GM18861 (cell line): ENCODE data around the gene PGPEP1.
A peak's percentile ranks its signal among the peaks of the same experiment; 100 is the strongest.

Experiments
- ATAC-seq: cut with Tn5 transposase; IDR thresholded peaks from one replicate; pipeline ENCODE4 v1.9.1; 2021; ENCODE audit not compliant: unreplicated experiment

PGPEP1 gene

DNA sequence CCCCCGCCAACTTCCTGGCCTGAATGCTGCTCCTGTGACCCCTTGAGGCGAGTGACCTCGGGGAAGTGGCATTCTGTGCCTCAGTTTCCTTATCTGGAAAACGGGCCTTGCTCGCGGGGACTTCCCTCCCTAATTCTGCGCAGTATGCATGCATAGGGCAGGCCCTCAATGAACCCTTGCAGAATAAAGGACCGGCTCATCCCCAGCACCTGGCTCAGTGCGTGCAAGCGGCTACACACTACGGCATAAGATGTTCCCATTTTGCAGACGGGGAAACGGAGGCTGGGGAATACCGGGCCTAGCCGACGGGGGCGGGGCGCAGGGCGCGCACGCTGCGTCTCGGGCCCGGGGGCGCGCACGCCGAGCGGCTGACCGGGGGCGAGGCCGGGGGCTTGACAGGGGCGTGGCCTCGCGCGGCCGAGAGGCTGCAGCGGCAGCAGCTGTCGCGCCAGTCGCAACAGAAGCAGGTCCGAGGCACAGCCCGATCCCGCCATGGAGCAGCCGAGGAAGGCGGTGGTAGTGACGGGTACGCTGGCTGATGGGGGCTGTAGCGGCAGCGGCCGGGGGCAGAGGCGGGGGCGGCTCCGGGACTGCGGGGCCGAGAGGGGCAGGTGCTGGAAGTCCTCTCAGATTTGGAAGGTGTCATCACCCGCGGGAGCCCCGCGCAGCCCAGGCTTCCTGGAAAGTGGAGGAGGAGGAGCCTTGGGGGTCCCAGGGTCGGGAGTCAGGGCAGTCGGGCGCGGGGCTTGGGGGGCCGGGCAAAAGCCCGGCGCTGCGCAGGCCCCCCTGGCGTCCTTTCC lies at the start of gene PGPEP1:
Gene PGPEP1, plus strand, starts transcription at position 409 of the 800 bp plus-strand sequence. Its CDS starts 84 bp downstream, at position 493.
- peak; percentile 59 for ATAC-seq

DNA sequence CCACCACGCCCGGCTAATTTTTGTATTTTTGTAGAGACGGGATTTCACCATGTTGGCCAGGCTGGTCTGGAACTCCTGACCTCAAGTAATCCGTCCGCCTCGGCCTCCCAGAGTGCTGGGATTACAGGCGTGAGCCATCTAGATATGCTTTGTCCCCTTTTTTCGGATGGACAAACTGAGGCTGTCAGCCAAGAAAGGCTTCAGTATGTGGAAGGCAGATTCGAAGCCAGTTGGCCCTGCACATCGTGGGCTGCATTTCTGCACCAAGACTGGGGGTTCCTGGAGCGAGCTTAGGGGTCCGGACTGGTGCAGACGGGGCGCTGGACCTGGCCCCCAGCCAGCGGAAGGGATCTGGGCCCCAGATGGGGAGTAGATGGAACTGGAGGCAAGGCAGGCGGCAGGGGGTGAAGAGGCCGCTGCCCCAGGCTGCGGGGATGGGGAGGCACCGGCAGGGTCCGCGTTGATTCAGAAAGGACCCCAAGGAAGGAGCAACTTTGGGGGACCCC lies 49.3 kb upstream of the PGPEP1 start:
- ATAC-seq: no peak

DNA sequence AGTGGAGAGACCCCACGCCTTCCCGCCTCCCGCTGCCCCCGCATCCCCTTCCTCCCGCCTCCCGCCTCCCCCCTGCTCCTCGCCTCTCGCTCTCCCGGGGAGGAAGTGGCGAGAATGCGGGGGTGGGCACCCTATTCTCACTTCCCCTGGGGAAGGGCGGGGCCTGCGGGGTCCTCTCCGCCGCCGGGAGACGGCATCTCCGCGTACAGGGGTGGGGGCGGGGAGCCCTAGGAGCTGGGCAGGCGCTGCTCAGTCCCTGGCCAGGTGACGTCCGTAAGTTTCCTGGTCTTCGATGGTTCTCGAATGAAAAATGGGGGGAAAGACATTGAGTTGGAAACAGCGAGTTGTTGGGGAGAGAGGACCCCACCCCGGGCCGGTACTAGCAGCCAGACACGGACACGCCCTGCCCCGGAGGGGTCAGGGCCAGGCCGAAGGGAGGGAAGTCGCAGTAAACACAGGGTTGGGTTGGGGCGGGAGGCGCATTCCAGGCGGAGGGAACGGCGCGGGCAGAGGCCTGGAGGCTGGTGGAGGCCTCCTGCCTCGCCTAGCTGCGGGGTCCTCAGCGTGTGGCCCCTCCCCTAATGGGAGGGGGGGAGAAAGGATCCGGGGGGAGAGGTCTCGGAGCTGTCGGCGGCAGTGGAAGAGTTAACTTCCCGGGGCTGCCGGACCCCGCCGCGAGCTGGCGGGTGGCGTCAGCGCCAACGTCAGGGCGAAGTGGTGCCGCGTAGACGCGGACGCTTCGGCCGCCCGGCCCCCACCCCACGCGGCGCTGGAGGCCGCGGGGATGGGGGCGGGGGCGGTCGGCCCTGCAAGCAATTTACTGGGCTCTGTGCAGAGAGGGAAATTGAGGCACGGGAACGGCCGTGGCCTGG lies 48.6 kb upstream of the PGPEP1 start:
- ATAC-seq: no peak

DNA sequence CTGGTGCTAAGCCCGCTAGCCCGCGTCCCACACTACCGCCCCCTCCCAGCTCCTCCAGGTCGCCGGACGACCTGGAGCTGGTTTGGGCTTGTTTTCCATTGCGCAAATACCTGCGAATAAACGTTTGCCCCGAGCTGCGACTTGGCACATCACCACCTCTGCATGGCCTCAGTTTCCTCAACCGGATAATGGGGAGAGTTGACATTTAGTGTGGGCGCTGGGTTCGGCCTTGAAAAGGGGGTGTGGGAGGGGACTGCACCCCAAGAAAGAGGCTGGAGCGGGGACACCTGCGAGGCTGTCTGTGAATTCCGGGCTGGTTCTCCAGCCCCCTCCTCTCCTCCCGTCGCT lies 48.0 kb upstream of the PGPEP1 start:
- ATAC-seq: no peak

DNA sequence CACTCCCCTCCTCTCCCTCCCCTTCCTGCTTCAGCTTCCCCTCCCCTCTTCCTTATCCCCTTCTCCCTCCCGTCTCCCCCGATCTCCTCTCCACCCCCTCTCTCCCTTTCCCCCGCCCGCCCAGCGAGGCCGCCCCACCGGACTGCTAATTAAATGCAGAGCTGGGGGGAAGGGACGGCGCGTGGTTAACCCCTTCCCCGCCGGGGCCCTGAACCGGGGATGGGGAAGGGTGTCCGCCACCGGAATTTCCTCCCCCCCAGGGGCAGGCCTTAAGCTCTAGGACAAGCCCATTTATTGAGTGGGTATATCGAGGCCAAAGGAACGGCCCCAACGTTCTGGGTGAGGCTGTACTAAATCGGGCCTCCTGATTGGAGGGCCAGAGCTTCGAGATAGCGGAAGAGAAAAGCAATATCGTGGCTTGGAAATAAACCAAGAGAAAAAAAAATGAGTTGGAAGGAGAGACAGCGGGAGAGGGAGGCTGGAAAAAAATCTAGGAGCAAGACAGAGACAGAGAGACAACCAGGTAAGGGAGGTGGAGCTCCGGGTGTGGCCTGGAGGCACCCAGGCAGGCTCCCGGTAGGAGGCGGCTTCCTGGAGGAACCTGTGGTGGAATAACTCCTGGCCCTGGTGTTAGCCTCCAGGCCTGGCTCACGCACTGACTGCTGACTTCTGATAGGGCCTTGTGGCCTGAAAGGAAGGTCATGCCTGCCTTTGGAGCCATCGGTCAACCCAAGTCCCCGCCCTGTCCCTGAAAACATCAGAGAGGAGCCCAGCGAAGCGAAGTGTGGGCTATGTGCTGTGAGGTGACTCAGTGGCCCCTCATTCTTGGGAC lies 47.4 kb upstream of the PGPEP1 start:
- ATAC-seq: no peak

- no peak for ATAC-seq
Observed at GRCh38 chr19:18293642-18294466, 46.5 kb upstream of the PGPEP1 start.

DNA sequence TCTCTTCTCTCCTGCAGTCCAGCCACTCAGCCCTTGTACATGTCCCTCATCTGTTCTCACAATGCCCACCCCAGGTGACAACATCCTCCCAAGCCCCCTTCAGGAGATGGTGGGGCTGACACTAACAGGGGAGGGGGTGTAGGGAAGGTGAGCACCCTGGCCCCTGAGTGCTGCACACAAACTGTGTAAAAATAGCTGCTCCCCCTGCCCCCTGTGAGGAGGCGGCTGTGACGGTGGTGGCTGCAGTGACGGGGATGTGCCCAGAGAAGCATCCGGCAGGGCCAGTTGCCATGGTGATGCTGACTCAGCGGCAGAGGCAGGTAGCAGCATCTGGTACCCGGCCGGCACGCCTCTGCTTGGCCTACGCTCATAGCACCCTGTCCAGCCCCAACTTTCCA lies 45.9 kb upstream of the PGPEP1 start:
- ATAC-seq: no peak

- ATAC-seq: no peak
Observed at GRCh38 chr19:18295034-18295451, 45.4 kb upstream of the PGPEP1 start.

GRCh38 chr19:18297308-18297707 lies 43.1 kb upstream of the PGPEP1 start:
- no peak for ATAC-seq

GRCh38 chr19:18298601-18299000 lies 41.8 kb upstream of the PGPEP1 start:
- ATAC-seq: no peak

GRCh38 chr19:18299654-18300053 lies 40.7 kb upstream of the PGPEP1 start:
- no peak for ATAC-seq

- ATAC-seq: no peak
Observed at GRCh38 chr19:18300930-18301717, 39.3 kb upstream of the PGPEP1 start.

DNA sequence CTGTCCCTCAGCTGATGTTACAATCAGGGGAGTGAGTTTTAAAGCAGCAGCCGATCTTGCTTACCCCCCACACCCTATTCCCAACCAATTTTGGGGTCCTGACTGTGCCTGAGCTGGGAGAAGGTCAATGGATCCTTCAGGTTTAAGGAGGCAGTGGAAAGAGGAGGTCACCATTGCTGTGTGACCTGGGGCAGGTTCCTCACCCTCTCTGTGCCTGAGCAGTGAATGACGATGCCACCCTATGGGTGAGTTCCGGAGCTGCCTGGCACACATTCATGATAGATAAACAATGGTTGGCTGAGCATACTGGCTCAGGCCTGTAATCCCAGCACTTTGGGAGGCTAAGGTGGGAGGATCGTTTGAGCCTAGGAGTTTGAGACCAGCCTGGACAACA lies 38.7 kb upstream of the PGPEP1 start:
- ATAC-seq: no peak

- ATAC-seq: no peak
Observed at GRCh38 chr19:18304208-18304457, 36.3 kb upstream of the PGPEP1 start.

- peak; percentile 38 for ATAC-seq
Observed at GRCh38 chr19:18304458-18305310, 35.7 kb upstream of the PGPEP1 start.

- no peak for ATAC-seq
Observed at GRCh38 chr19:18306209-18306887, 34.0 kb upstream of the PGPEP1 start.

GRCh38 chr19:18306888-18307260 lies 33.5 kb upstream of the PGPEP1 start:
- no peak for ATAC-seq

GRCh38 chr19:18307271-18307681 lies 33.1 kb upstream of the PGPEP1 start:
- no peak for ATAC-seq
